D341Med (cell line): ENCODE results near the gene IL24.
"Not testable (repeated sequence)": the region's sequence is repeated elsewhere in the genome, so short reads cannot be mapped to it uniquely, and the experiment has no call there.

ENCODE experiments used
- DNase-seq: peaks from one replicate; pipeline ENCODE4 v3.0.0; 2012; ENCODE audit warnings: low spot score

Gene IL24, protein sequence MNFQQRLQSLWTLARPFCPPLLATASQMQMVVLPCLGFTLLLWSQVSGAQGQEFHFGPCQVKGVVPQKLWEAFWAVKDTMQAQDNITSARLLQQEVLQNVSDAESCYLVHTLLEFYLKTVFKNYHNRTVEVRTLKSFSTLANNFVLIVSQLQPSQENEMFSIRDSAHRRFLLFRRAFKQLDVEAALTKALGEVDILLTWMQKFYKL

DNA sequence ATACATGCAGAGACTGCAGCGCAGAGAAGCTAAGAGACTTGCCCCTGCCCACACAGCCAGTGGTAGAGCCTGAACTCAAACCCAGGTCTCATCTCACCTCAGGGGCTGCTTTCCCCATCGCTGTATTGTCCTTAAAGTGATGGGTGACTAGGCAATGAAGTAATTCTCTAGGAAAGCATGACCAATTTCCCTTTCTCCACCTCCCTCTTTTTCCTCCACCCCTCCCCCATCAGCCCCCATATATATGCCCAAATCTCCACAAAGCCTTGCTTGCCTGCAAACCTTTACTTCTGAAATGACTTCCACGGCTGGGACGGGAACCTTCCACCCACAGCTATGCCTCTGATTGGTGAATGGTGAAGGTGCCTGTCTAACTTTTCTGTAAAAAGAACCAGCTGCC is at the start of gene IL24:
TSS of gene IL24 (plus strand) at position 269 of the 400 bp plus-strand sequence. CDS start 390 bp downstream, outside the sequence.
- DNase-seq, result no peak

DNA sequence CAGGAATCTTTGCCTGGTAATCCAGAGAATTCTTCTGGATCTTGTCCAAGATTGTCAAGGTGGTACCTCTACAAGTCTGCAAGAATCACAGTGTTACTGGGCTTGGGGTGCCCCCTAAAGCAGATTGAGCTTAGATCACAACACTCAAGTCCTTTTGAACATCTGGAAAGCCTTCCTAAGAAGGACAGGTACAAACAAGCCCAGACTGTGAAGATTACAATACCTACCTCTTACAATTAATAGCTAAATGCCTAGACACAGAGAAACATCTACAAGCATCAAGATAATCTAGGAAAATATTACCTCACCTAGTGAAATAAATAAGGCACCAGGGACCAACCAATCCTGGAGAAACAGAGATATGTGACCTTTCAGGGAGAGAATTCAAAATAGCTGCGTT is 49.3 kb upstream of the IL24 start:
- no peak for DNase-seq

DNA sequence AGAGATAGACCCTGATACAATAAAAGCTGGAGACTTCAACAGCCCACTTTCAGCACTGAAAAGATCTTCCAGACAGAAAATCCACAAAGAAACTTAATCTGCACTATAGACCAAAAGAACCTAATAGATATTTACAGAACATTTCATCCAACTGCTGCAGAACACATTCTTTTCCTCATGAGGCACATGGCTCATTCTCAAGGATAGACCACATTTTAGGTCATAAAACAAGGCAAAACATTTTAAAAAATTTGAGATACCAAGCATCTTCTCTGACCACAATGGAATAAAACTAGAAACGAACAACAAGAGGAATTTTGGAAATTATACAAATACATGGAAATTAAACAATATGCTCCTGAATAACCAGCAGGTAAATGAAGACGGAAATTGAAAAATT is 46.8 kb upstream of the IL24 start:
- DNase-seq, result no peak

DNA sequence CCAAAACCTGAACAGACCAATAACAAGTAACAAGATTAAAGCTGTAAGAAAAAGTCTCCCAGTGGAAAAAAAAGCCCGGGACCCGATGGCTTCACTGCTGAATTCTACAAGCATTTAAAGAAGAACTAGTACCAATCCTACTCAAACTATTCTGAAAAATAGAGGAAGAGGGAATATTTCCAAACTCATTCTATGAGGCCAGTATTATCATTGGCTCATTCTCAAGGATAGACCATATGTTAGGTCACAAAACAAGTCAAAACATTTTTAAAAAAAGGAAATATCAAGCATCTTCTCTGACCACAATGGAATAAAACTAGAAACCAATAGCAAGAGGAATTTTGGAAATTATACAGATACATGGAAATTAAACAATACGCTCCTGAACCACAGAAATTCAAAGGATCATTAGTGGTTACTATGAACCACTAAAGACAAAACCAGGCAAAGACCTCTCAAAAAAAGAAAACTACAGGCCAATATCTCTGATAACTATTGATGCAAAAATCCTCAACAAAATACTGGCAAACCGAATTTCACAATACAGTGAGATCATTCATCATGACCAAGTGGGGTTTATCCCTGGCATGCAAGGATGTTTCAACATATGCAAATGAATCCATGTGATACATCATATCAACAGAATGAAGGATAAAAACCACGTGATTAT is 45.8 kb upstream of the IL24 start:
- DNase-seq, result no peak

DNA sequence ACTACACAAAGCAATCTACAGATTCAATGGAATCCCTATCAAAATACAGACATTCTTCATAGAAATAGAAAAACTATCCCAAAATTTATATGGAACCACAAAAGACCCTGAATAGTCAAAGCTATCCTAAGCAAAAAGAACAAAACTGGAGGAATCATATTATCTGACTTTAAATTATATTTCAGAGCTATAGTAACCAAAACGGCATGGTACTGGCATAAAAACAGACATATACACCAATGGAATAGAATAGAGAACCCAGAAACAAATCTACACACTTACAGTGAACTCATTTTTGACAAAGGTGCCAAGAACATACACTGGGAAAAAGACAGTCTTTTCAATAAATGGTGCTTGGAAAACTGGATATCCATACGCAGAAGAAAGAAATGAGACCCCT is 44.6 kb upstream of the IL24 start:
- not testable (repeated sequence) for DNase-seq

DNA sequence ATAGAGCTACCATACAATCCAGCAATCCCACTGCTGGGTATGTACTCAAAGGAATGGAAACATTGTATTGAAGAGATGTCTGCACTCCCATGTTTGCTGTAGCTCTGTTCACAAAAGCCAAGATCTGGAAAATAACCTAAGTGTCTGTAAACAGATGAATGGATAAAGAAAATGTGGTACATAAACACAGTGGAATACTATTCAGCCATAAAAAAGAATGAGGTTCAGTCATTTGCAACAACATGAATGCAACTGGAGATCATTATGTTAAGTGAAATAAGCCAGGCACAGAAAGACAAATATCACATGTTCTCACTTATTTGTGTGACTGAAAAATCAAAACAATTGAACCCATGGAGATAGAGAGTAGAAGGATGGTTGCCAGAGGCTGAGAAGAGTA is 43.5 kb upstream of the IL24 start:
- DNase-seq, result not testable (repeated sequence)

DNA sequence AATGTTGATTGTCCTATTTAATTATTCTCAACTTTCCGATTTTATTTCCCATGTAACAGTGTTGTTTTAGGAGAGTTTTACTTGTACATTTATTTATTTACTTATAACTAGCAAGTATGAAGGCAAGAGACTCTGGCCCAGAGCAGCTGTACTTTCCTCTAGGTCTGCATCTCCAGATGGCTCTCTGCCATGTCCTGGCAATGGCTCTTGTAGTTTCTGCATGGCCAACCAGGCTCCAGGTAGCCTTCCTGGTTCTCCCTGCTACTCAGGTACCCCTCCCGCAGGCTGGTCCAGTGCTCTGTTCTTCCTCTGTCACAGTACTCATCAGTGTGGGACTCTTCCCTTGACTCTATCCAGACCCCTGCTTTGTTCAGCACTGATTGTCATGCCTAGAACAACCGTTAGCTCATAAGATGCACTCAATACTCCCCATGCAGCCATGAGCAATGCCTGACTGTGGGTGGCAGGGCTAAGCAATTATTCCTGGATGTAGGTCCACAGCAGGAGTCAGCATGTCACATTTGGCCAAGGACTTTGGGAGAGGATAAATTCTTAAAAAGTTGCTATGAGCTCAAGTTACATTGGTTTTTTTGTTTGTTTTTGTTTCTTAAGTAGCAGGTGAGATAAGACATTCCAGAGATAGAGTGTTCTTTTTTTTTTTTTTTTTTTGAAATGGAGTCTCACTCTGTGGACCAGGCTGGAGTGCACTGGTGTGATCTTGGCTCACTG is 42.7 kb upstream of the IL24 start:
- no peak for DNase-seq

DNA sequence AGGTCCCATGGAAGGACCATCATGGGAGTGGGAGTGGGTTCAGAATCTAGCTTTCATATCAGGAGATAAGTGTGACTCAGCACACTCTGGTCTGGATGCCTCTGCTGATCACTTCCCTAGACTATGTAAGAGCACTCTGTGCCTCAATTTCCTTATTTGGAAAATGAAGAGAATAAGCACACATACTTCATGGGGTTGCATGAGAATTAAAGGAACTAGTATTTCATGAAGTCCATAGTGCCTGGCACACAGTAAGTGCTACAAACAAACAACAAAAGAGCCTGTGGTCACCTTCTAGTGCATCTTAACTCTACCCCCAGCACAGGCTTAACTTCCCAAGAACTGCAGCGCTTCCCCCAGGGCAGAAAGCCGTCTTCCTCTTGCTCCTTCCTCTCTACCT is 41.4 kb upstream of the IL24 start:
- no peak for DNase-seq

DNA sequence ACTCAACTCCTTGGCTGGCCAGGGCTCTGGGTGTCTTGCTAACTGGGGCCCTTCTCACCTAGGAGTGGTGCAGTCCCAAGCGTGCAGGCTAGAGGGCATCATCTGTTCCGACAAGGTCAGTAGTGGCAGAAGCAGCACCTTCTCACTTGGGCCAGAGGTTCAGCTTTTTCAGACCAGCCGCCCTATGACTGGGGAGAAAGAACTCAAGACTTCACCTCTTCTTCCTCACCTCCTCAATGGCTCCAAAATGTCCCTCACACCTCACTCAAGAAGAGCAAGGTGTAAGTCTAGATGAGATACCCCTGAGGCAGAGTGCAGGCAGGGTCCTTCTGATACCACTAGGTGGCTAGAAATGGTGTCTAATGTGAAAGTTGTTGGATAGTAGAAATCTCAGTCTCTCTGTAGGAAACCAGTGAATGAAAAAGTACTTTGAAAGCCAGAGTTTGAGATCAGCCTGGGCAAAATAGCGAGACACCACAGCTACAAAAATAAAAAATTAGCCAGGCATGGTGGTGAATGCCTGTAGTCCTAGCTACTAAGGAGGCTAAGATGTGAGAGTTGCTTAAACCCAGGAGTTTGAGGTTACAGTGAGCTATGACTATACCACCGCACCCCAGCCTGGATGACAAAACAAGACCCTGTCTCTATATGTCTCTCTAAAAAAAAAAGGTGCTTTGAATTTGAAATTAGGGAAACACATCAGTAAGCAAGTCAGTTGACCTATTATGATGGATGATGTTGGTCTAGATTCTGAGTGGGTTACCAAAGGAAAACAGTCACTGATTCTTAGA is 40.4 kb upstream of the IL24 start:
- DNase-seq, result no peak

DNA sequence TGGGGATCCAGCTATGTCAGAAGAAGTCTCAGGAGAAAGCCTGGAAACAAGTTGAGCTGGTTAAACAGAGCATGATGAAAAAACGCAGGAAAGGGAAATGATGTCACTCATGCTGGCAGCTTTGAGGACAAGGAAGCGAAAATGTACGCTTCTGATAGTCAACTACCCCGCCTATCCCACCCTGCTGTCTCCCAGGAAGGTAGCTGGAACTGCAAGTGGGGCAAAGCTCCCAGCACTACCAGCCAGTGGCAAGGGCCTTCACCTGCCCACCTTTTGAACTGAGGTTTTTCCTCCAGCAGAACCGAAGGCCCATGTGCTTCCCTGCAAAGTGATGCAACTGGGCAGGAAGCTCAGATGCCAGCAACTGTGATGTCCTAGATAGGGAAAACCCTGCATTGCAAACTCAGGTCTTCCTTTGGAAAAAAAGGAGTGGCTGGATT is 38.1 kb upstream of the IL24 start:
- no peak for DNase-seq

DNA sequence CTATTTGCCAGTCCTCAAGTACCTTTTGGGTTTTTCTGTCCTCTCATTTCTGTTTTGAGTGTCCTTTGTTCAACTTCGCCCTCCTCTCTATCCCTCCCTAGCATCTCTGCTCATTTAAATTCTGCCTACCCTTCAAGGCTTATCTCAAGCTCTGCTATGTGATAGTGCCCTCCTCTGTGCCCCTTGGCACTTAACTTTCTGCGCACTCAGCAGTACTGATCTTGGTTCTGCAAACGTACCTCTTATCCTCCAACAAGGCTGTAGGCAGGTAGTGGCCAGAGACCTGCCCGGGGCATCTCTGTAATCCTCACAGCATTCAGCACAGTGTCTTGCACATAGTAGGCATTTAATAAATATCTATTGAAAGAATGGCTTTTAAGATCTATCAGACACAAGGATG is 37.1 kb upstream of the IL24 start:
- no peak for DNase-seq

DNA sequence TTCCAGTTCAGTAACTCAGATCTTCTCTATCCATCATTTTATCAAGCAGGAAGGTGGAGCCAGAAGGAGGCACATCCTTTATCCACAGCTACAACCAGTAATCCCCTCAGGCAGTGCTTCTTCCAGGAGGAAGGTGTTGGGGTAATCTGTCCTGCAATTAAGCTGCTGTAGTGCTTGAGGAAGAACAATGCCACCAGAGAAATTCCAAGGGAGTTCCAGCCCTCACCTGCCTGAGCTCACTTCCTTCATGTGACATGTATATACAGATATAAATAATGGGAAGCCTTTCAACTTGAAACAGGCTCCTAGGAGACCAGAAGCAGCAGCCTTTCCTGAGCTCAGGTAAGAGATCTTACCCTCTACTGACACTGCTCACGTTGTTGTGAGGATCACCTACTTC is 34.0 kb upstream of the IL24 start:
- no peak for DNase-seq

DNA sequence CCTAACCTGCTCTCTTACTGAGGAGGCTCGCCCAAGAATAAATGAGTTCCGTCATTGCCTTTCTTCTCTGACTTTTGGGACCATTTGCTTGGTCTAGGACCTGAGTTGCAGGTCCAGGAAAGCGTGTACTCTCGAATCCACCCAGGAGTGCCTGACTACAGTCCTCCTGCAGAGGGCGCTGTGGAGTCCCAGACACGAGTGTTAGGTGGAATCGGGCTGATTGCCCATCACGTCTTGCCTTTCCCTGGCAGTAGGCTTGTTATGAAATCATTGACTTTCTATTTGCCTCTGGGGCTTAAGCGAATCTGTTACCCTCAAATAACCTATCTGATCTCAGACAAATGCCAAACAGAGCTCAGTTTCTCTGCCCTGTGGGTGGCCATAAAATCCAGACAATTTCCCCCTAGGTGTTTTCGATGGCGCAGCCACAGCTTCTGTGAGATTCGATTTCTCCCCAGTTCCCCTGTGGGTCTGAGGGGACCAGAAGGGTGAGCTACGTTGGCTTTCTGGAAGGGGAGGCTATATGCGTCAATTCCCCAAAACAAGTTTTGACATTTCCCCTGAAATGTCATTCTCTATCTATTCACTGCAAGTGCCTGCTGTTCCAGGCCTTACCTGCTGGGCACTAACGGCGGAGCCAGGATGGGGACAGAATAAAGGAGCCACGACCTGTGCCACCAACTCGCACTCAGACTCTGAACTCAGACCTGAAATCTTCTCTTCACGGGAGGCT is 32.1 kb upstream of the IL24 start, which contains the start of gene IL20:
TSS of gene IL20 (plus strand) at position 685 of the 733 bp plus-strand sequence. CDS start 230 bp downstream, outside the sequence.
- peak; percentile 54 for DNase-seq

DNA sequence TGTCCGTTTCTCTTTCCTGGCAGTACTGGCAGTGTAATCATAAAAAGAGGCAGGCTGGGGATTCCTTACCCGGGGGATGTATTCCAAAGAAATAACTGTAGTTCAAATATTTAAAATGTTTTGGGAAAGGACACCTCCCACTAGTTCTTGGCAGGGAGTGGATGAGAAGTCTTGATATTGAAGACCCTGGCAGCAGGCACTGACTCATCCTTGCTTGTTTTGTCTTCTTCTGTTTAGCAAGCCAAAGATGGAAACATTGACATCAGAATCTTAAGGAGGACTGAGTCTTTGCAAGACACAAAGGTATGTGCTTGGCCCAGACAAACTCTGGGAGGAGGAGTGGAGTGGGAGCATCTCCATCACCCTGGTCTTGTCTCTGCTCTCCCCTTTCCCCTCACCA is 31.2 kb upstream of the IL24 start:
- DNase-seq, result no peak

DNA sequence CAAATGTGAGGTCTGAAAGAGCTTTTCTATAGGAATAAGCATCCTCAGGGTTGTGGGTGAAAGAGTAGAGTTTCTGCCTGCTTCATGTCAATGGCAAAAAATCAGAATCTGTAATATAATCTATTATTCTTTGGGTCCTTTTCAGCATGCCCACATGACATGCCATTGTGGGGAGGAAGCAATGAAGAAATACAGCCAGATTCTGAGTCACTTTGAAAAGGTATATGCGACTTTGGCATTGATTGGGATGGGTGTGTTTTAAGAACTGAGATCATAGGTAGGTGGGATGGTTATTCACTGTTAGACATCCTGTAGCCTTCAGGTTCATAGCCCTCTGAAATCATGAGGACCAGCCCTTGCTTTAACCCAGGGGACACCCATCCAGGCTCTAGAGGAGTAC is 30.0 kb upstream of the IL24 start:
- DNase-seq, result no peak

DNA sequence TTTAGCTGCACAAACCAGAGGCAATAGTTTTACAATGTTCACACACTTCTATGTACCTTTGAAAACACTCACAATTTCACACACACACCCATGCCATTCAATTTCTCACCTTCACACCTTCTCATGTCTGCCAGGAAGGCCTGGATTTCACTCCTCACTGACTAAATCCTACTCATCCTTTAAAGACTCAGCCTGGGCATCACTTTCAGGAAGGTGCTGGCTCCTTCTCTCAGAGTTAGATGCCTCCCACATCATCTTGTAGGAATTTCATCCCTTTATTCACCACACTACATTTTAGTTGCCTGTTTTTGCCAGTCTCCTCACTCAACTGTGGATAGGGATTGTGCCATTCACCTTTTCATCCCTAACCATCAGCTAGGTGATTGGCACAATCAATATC is 29.5 kb upstream of the IL24 start:
- DNase-seq, result no peak

DNA sequence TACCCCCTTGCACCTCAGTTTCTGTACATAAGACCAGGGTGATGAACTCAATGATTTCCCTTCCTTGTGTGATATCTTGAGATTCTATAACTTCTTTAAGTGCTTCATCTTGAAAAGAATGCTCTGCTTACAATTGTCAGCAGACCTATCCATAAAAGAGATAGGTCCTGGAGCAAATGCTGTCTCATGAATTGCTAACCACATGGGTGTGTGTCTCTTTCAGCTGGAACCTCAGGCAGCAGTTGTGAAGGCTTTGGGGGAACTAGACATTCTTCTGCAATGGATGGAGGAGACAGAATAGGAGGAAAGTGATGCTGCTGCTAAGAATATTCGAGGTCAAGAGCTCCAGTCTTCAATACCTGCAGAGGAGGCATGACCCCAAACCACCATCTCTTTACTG is 29.0 kb upstream of the IL24 start:
- no peak for DNase-seq

DNA sequence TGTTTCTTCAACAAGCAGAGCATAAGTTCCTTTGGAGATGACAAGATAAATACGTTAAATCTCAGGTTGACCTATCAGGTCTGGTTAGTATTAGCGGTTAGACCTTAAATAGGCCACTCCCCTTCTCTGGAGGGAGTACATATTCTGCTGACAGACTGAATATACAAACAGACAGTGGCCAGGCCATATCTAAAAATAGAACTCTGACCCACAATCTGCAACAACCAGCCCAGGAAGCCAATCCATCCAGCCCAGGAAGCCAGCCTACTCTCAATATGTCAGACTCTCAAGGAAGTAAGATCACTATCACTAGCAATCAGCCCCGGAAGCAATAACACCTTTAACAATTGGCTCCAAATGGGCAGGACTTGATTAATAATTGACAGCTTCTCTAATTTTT is 25.1 kb upstream of the IL24 start:
- no peak for DNase-seq

DNA sequence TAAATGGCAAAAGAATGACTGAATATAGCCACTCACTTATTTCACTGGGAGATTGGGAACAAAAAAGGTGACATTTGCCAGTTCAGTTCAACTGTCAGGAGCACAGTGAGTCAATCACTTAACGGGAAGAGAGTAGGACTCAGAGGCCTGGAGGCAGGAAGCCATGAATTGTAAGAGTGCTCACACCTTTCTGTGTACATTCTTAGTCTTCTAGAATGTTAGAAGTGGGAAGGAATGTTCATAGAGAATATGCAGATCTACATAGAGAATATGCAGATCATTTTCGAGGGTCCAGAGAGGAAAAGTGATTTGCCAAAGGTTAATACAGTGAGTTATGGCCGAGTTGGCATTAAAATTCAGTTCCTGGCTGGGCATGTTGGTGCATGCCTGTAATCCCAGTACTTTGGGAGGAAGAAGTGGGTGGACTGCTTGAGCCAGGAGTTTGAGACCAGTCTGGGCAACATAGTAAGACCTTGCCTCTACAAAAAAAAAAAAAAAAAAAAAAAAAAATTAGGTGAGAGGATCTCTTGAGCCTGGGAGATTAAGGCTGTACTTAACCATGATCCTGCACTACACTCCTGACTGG is 23.5 kb upstream of the IL24 start:
- DNase-seq, result no peak

DNA sequence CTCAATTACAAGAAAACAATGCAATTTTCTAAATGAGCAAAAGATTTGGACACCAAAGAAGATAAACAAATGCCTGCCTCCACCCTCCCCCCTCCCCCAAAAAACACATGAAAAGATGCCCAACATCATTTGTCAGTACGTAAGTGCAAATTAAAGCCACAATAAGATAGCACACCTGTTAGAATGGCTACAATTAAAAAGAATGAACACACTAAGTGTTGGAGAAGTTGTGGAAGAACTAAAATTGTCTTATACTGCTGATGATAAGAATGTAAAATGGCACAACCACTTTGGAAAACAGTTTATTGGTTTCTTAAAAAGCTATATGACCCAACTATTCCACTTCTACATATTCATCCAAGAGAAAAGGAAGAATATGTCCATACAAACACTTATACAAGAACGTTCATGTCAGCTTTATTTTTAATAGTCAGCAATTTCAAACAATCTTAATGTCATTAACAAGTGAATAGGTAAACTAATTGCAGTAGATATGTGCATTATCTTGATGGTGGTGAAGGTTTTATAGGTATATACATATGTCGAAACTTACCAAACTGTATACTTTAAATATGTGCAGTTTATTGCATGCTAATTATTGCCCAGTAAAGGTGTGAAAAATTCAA is 21.4 kb upstream of the IL24 start:
- no peak for DNase-seq

DNA sequence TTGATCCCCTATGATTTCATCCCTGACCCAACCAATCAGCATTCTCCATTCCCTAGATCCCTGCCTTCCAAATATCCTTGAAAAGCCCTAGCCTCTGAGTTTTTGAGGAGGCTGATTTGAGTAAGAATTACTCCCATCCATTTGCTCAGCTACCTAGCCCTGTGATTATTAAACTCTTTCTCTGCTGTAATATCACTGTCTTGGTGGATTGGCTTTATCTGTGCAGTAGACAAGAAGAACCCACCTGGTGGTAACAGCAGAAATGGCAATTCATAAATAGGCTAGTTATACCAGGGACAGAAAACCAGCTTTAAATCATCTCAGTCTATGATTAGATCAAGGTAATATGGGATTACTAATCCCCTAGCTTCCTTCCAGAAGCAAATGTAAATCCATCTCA is 18.8 kb upstream of the IL24 start:
- no peak for DNase-seq
